Measurements from ENCODE around the gene OSBP2. TPM values are rescaled to one million over a fixed set of nuclear protein-coding genes. Genes with fewer than 3 reads are reported as not detected.

The OSBP2 gene
- total and polyA plus RNA-seq, 2 of the 13 experiments (the other 11 are each of a cell fraction or from before 2014, with no cell fraction given) = 5.0 to 7.7 TPM

- ATAC-seq (peak; percentile 91), DNase-seq (ENCODE audit: low spot score) (no peak)
Measured at GRCh38 chr22:30823015-30823370, 128.3 kb downstream of the OSBP2 start.

More at GRCh38 chr22:30823015-30823370, 128.3 kb downstream of the OSBP2 start:
- POLR2A ChIA-PET = no interaction called here
- no TSS peak for BruUV-seq (replicated peaks)
- Histone ChIP-seq H3K9ac (ENCODE audit: insufficient read depth, low read depth, low read length) (no peak overlapping the region), H3K9me3 (ENCODE audit: low read length) (no peaks in the 10 kb centered on the region), H2AFZ (ENCODE audit: low read length) (no peak overlapping the region), H3K27ac (ENCODE audit: extremely low read length, insufficient read depth, low read length) (no peak overlapping the region), H3K4me3 (replicated peaks in 1 of 3; ENCODE audit: insufficient read depth in 1 of 3, low read depth in 2 of 3, low read length in 3 of 3) (no peak overlapping the region), H4K20me1 (ENCODE audit: insufficient read depth, low read length) (no peaks in the 10 kb centered on the region), H3K79me2 (ENCODE audit: insufficient read depth, low read length) (no peaks in the 10 kb centered on the region), H3K36me3 (replicated peaks in 1 of 2; ENCODE audit: control insufficient read depth in 1 of 2, insufficient read depth in 2 of 2, low read length in 2 of 2) (no peaks in the 10 kb centered on the region), H3K4me1 (ENCODE audit: insufficient read depth, low read length) (no peaks in the 10 kb centered on the region), H3K27me3 (ENCODE audit: control insufficient read depth in 1 of 2, insufficient read depth in 2 of 2, low read length in 2 of 2) (peaks cover 11 to 69% of the 10 kb centered on the region in 2 experiments; a peak in 4 of 5 replicates), H3K4me2 (ENCODE audit: low read depth, low read length) (no peak overlapping the region)
- FAIRE-seq = no peak
- intact Hi-C loops (cut with micrococcal nuclease; ENCODE audit: unreplicated experiment) (no loop called here), in situ Hi-C loops (cut with HindIII; ENCODE audit: extremely low pct_ligation_motif_present, low pct_unique_long_range_greater_than_20kb) (no loop called here)
- WGBS (ENCODE audit: low lambda C conversion rate) = 44% methylated on average over 5 of the region's 11 CpGs
- CTCF ChIA-PET (ENCODE audit: low intra/inter-chr PET ratio, low total read pairs) = no interaction called here
- TF ChIP-seq FOXK2 (IDR thresholded peaks at IDR 0.05) = no peak
- no peak for TF ChIP-seq GMEB1 (CRISPR knock-in tag; IDR thresholded peaks at IDR 0.05; ENCODE audit: borderline replicate concordance)
- no peak for TF ChIP-seq ZFP1 (CRISPR knock-in tag; IDR thresholded peaks at IDR 0.05)
- no peak for TF ChIP-seq ZNF770 (CRISPR knock-in tag; IDR thresholded peaks at IDR 0.05)
- no peak for TF ChIP-seq TRAFD1 (CRISPR knock-in tag; IDR thresholded peaks at IDR 0.05; ENCODE audit: borderline replicate concordance)
- no peak for TF ChIP-seq TARDBP (CRISPR knock-in tag; IDR thresholded peaks at IDR 0.05)
- TF ChIP-seq EHMT2 (IDR thresholded peaks at IDR 0.05; ENCODE audit: borderline replicate concordance, low read depth, low read length) = no peak
- no peak for TF ChIP-seq ZFP36L2 (CRISPR knock-in tag; IDR thresholded peaks at IDR 0.05)
- no peak for TF ChIP-seq ZFX (CRISPR knock-in tag; IDR thresholded peaks at IDR 0.05; ENCODE audit: low read depth)
- no peak for TF ChIP-seq GTF2F1 (IDR thresholded peaks at IDR 0.05; ENCODE audit: low read length)
- TF ChIP-seq THYN1 (CRISPR knock-in tag; IDR thresholded peaks at IDR 0.05; ENCODE audit: borderline replicate concordance, low read depth) = no peak
- TF ChIP-seq BCL6 (CRISPR knock-in tag; IDR thresholded peaks at IDR 0.05) = no peak
- no peak for TF ChIP-seq STAT5B (CRISPR knock-in tag; IDR thresholded peaks at IDR 0.05)
- no peak for TF ChIP-seq ETV5 (CRISPR knock-in tag; IDR thresholded peaks at IDR 0.05; ENCODE audit: borderline replicate concordance)
- TF ChIP-seq SOX5 (CRISPR knock-in tag; IDR thresholded peaks at IDR 0.05; ENCODE audit: borderline replicate concordance) = no peak
- no peak for TF ChIP-seq HES4 (CRISPR knock-in tag; IDR thresholded peaks at IDR 0.05; ENCODE audit: borderline replicate concordance)
- TF ChIP-seq ZBTB34 (CRISPR knock-in tag; IDR thresholded peaks at IDR 0.05) = no peak
- no peak for TF ChIP-seq STAG1 (CRISPR knock-in tag; IDR thresholded peaks at IDR 0.05)
- TF ChIP-seq CREM (IDR thresholded peaks at IDR 0.05) = no peak
- TF ChIP-seq CREM (CRISPR knock-in tag; IDR thresholded peaks at IDR 0.05) = no peak
- no peak for TF ChIP-seq NBN (conservative IDR thresholded peaks at IDR 0.05)
